H1 (cell line): ENCODE data around the gene SMAD7. TPM values are rescaled to one million over a fixed set of nuclear protein-coding genes. Genes with fewer than 3 reads are reported as not detected.

Experiments
- CTCF ChIA-PET: fragments of 300-600 bp; sonication (Branson Sonifier 250); formaldehyde crosslinking; loops from one replicate; lab custom pipeline; 2021; ENCODE audit not compliant: partially characterized antibody; lab: Charles Lee
- POLR2A ChIA-PET: fragments of 300-600 bp; sonication (Branson Sonifier 250); formaldehyde crosslinking; loops from one replicate; lab custom pipeline; 2021; ENCODE audit warnings: inconsistent platforms; ENCODE audit not compliant: partially characterized antibody; lab: Charles Lee
- DNase-seq, 2 experiments: peaks; one replicate each; pipeline versions ENCODE4 v3.0.0 to v3.0.0-alpha.2; 2010 to 2022; ENCODE audit warnings: low spot score in 2 of 2, low read depth in 1 of 2, mixed read lengths in 1 of 2
- FAIRE-seq: peaks from 2 replicates; lab custom pipeline; 2011; peaks lifted over from hg19 to GRCh38; lab: Jason Lieb, UNC
- H2AFZ ChIP-seq: 2 replicates; pipeline ENCODE4 v1.8.1; 2012; ENCODE audit warnings: low read length, inconsistent platforms
- H2AK5ac ChIP-seq: 2 replicates; pipeline ENCODE4 v1.6.1; 2013; ENCODE audit warnings: low read depth, low read length
- H2BK120ac ChIP-seq: replicated peaks from 2 replicates; pipeline ENCODE3; 2013; ENCODE audit warnings: low read depth, low read length, inconsistent platforms
- H2BK12ac ChIP-seq: 2 replicates; pipeline ENCODE4 v1.6.1; 2013; ENCODE audit warnings: low read depth, low read length
- H2BK15ac ChIP-seq: 2 replicates; pipeline ENCODE4 v1.6.1; 2013; ENCODE audit warnings: low read length
- H2BK20ac ChIP-seq: 2 replicates; pipeline ENCODE4 v1.6.1; 2013; ENCODE audit warnings: low read length
- H2BK5ac ChIP-seq: 2 replicates; pipeline ENCODE4 v1.6.1; 2013; ENCODE audit warnings: low read depth, low read length
- H3K14ac ChIP-seq: 2 replicates; pipeline ENCODE4 v1.6.1; 2013; ENCODE audit warnings: inconsistent platforms; ENCODE audit not compliant: insufficient read length
- H3K18ac ChIP-seq: 2 replicates; pipeline ENCODE4 v1.6.1; 2013; ENCODE audit warnings: low read length; ENCODE audit errors: extremely low read depth
- H3K23ac ChIP-seq: 2 replicates; pipeline ENCODE4 v1.6.1; 2013; ENCODE audit warnings: inconsistent platforms; ENCODE audit not compliant: insufficient read length
- H3K23me2 ChIP-seq: 2 replicates; pipeline ENCODE4 v1.6.1; 2013; ENCODE audit warnings: low read depth, low read length
- H3K27ac ChIP-seq: 2 replicates; pipeline ENCODE4 v1.6.1; 2011; ENCODE audit warnings: low read depth, low read length, inconsistent platforms
- H3K27me3 ChIP-seq, 4 experiments: replicated peaks in 1 of 4; 1 replicate in 1 of 4; 2 replicates in 3 of 4; pipeline versions ENCODE4 v1.6.1 to v1.8.1; 2011 to 2013; ENCODE audit warnings: low read length in 3 of 4, mild to moderate bottlenecking in 3 of 4, inconsistent platforms in 2 of 4, mixed read lengths in 2 of 4, moderate library complexity in 1 of 4; ENCODE audit not compliant: control insufficient read depth in 3 of 4, insufficient read depth in 3 of 4; ENCODE audit errors: extremely low read depth in 1 of 4
- H3K36me3 ChIP-seq, 4 experiments: 2 replicates each; pipeline versions ENCODE4 v1.6.1 to v1.8.1; 2011 to 2013; ENCODE audit warnings: mild to moderate bottlenecking in 4 of 4, low read length in 3 of 4, moderate library complexity in 2 of 4, control low read depth in 1 of 4, inconsistent platforms in 1 of 4; ENCODE audit not compliant: insufficient read depth in 4 of 4, control insufficient read depth in 2 of 4
- H3K4ac ChIP-seq: replicated peaks from 2 replicates; pipeline ENCODE3; 2013; ENCODE audit warnings: low read length, low read depth, mixed read lengths, inconsistent platforms; ENCODE audit not compliant: insufficient read length
- H3K4me1 ChIP-seq, 4 experiments: replicated peaks in 1 of 4; 1 replicate in 1 of 4; 2 replicates in 3 of 4; pipeline versions ENCODE4 v1.6.1 to v1.8.1; 2011 to 2013; ENCODE audit warnings: low read length in 3 of 4, inconsistent platforms in 2 of 4, mixed read lengths in 1 of 4; ENCODE audit not compliant: insufficient read depth in 4 of 4, control insufficient read depth in 3 of 4
- H3K4me2 ChIP-seq, 2 experiments: 2 replicates each; pipeline versions ENCODE4 v1.6.1 to v1.8.1; 2011 to 2013; ENCODE audit warnings: low read depth in 2 of 2, low read length in 2 of 2, control low read depth in 1 of 2, inconsistent platforms in 1 of 2, mild to moderate bottlenecking in 1 of 2; ENCODE audit not compliant: insufficient read depth in 1 of 2
- H3K4me3 ChIP-seq, 4 experiments: fragments of 200-600, 300-600 bp in 1 of 4; sonication (generic), shearing (Covaris generic), sonication (Bioruptor Twin) in 1 of 4; 2 replicates each; pipeline versions ENCODE4 v1.5.1 to v1.8.1; 2011 to 2016; ENCODE audit warnings: low read length in 4 of 4, low read depth in 3 of 4, control low read depth in 2 of 4, inconsistent platforms in 2 of 4, mild to moderate bottlenecking in 2 of 4, mixed read lengths in 1 of 4, moderate library complexity in 1 of 4; ENCODE audit not compliant: insufficient read depth in 2 of 4; ENCODE audit errors: extremely low read depth in 1 of 4
- H3K56ac ChIP-seq: replicated peaks from 2 replicates; pipeline ENCODE3; 2013; ENCODE audit warnings: low read depth, mild to moderate bottlenecking, mixed read lengths, low read length, inconsistent platforms; ENCODE audit not compliant: insufficient read length
- H3K79me1 ChIP-seq: 2 replicates; pipeline ENCODE4 v1.6.1; 2013; ENCODE audit warnings: low read depth, low read length, control low read depth
- H3K79me2 ChIP-seq, 2 experiments: 2 replicates each; pipeline versions ENCODE4 v1.6.1 to v1.8.1; 2012 to 2013; ENCODE audit warnings: low read length in 2 of 2, mild to moderate bottlenecking in 2 of 2, inconsistent platforms in 1 of 2; ENCODE audit not compliant: insufficient read depth in 2 of 2, control insufficient read depth in 1 of 2
- H3K9ac ChIP-seq, 4 experiments: replicated peaks in 1 of 4; 1 replicate in 1 of 4; 2 replicates in 3 of 4; pipeline versions ENCODE4 v1.6.1 to v1.8.1; 2011 to 2013; ENCODE audit warnings: low read depth in 3 of 4, low read length in 3 of 4, control low read depth in 2 of 4, mild to moderate bottlenecking in 2 of 4, moderate library complexity in 2 of 4, inconsistent platforms in 1 of 4; ENCODE audit errors: extremely low read depth in 1 of 4
- H3K9me3 ChIP-seq, 2 experiments: 2 replicates each; pipeline versions ENCODE4 v1.6.1 to v1.8.1; 2012 to 2013; ENCODE audit warnings: mild to moderate bottlenecking in 2 of 2, moderate library complexity in 2 of 2, control low read depth in 1 of 2, inconsistent platforms in 1 of 2, low read depth in 1 of 2, low read length in 1 of 2, mixed read lengths in 1 of 2; ENCODE audit not compliant: insufficient read depth in 2 of 2
- H4K20me1 ChIP-seq, 2 experiments: replicated peaks in 1 of 2; 2 replicates each; pipeline versions ENCODE3 to v1.8.1; 2011 to 2013; ENCODE audit warnings: inconsistent platforms in 2 of 2, low read length in 2 of 2, mild to moderate bottlenecking in 1 of 2; ENCODE audit not compliant: insufficient read depth in 2 of 2, control insufficient read depth in 1 of 2
- H4K5ac ChIP-seq: 2 replicates; pipeline ENCODE4 v1.6.1; 2013; ENCODE audit warnings: low read length, low read depth, mixed read lengths, inconsistent platforms; ENCODE audit not compliant: insufficient read length
- H4K8ac ChIP-seq: 2 replicates; pipeline ENCODE4 v1.8.0; 2013; ENCODE audit warnings: mild to moderate bottlenecking, moderate library complexity, low read length, inconsistent platforms; ENCODE audit not compliant: insufficient read depth; ENCODE audit errors: extremely low read depth
- H4K91ac ChIP-seq: replicated peaks from 2 replicates; pipeline ENCODE3; 2013; ENCODE audit warnings: low read length, mixed read lengths, inconsistent platforms; ENCODE audit not compliant: insufficient read length
- CREB1 ChIP-seq: IDR thresholded peaks from 2 replicates; pipeline ENCODE4 v1.6.1; 2012; ENCODE audit warnings: inconsistent platforms
- HDAC2 ChIP-seq, 2 experiments: fragments of 300-600 bp in 1 of 2; sonication (generic) in 1 of 2; IDR thresholded peaks; 2 replicates each; pipeline ENCODE4 v1.6.1; 2011 to 2012; ENCODE audit warnings: low read depth in 2 of 2, low read length in 2 of 2, mild to moderate bottlenecking in 2 of 2, moderate library complexity in 2 of 2, borderline replicate concordance in 1 of 2, inconsistent platforms in 1 of 2
- JUND ChIP-seq: IDR thresholded peaks from 2 replicates; pipeline ENCODE4 v1.6.1; 2011; ENCODE audit warnings: mild to moderate bottlenecking, improper control_type of control experiment, low read length
- KDM1A ChIP-seq: fragments of 200-600, 300-600 bp; sonication (generic); IDR thresholded peaks from 2 replicates; pipeline ENCODE4 v1.7.1; 2016; ENCODE audit warnings: mild to moderate bottlenecking, low read length, borderline replicate concordance
- POLR2AphosphoS5 ChIP-seq: IDR thresholded peaks from 2 replicates; pipeline ENCODE4 v1.6.1; 2011; ENCODE audit warnings: low read depth, low read length
- SP4 ChIP-seq: IDR thresholded peaks from 2 replicates; pipeline ENCODE4 v1.6.1; 2012; ENCODE audit warnings: low read length, inconsistent platforms
- WGBS, 2 experiments: shearing (Covaris generic) in 1 of 2; methylation state at CpG; one replicate each; pipeline versions ENCODE4 v1.1.6 to v1.1.7; 2013 to 2015; ENCODE audit warnings: low lambda C conversion rate in 2 of 2, mixed read lengths in 2 of 2, inconsistent platforms in 1 of 2, low coverage in 1 of 2, missing lambda C conversion rate in 1 of 2; ENCODE audit not compliant: insufficient replicate concordance in 2 of 2, insufficient coverage in 1 of 2, insufficient read length in 1 of 2; ENCODE audit errors: extremely low coverage in 1 of 2, missing lambda C conversion rate in 1 of 2; 5-methylcytosine and 5-hydroxymethylcytosine counted together
- polyA plus RNA-seq, 7 experiments: library from polyadenylated mRNA; depleted of rRNA in 3 of 7; stranded (reverse) in 5 of 7; unstranded in 2 of 7; fragments of >200 nt in 5 of 7; fragments of 200-250 nt in 2 of 7; gene quantifications; 1 replicate in 5 of 7; 2 replicates in 1 of 7; 4 replicates in 1 of 7; pipeline versions ENCODE4 v1.2.1 to v1.2.3, GENCODE V29; 2011 to 2013; ENCODE audit warnings: missing spikeins in 2 of 7, mixed read lengths in 2 of 7
- total RNA-seq: library from RNA; stranded (reverse); fragmentation: NEBNext Ultra II Directional; extraction: Animal tissue kit (Norgen Biotek cat#: 25700); gene quantifications from 2 replicates; pipeline ENCODE4 v1.2.1, GENCODE V29; 2021

Gene SMAD7
- total and polyA plus RNA-seq, 2 of the 8 experiments (the other 6 are each of a cell fraction or from before 2014, with no cell fraction given): 6.5 to 15.5 TPM

DNA sequence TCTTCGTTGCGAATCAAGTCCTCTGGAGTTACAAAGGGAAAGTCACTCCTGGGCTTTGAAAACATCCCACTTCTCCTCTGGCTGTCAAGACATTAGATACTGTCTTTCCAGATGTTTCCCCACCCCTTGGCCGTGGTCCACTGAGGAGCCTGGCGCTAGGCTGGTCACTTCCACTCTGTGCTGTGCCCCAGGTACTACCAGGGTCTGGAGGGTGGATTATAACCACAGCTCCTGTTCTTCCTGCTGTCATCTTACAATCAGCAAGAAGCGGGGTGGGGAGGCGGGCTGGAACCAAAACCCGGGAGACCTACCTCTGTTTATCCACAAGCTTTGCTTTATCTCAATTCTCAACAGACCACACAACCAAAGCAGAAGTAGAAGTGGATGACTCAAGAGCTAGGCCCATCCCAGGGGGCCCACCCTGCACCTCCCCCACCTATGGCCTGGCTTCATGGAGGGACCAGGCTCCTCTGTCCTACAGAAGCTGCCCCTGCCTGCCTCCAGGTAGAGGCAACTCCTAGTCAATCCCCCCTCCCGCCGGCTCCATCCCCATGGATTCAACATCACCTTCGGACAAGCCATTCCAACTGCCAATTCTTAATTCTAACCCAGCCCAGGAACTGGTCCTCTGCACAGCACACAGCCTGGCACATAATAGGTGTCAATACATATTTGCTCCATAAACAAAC is 17.8 kb downstream of the SMAD7 start:
- Histone ChIP-seq H2AFZ (no peak overlapping the region), H2BK5ac (peak overlapping the region; percentile 81; the same call in 1 of the 2 replicates), H3K27ac (no peak overlapping the region), H3K9ac (no peak overlapping the region), H2BK15ac (0 out of 2 replicates have a peak overlapping the region, but pooled peaks have one; percentile 72), H3K36me3 (no peaks in the 10 kb centered on the region), H4K91ac (no peak overlapping the region), H4K8ac (no peak overlapping the region), H2AK5ac (no peak overlapping the region), H2BK120ac (no peak overlapping the region), H2BK20ac (no peak overlapping the region), H3K56ac (no peak overlapping the region), H3K23ac (no peak overlapping the region), H3K4ac (no peak overlapping the region), H3K9me3 (no peaks in the 10 kb centered on the region), H3K4me3 (no peak overlapping the region), H4K5ac (no peak overlapping the region), H2BK12ac (no peak overlapping the region), H4K20me1 (peaks cover 0 to 7% of the 10 kb centered on the region in 2 experiments), H3K27me3 (no peaks in the 10 kb centered on the region), H3K18ac (peak overlapping the region; percentile 38), H3K79me2 (peaks cover 14 to 96% of the 10 kb centered on the region in 2 experiments), H3K23me2 (no peaks in the 10 kb centered on the region), H3K4me2 (no peak overlapping the region), H3K4me1 (peaks cover 26 to 60% (median 41%) of the 10 kb centered on the region in 4 experiments), H3K79me1 (peaks cover 8% of the 10 kb centered on the region), H3K14ac (no peak overlapping the region)
- POLR2A ChIA-PET: interaction anchor here (0.9 to 1.6 kb wide), 6 partner anchors 9 to 41 kb away, joined by 3 to 5 read pairs (median 3); no protein-coding TSS in a partner anchor
- 88% methylated on average over 10 of the region's 10 CpGs; no CpG with 5 or more reads in 1 of the 2 experiments for WGBS, 2 experiments
- DNase-seq (no peak), FAIRE-seq (peak; percentile 24)
- CTCF ChIA-PET: interaction anchor here (0.7 to 2.2 kb wide), 6 partner anchors 12 to 305 kb away, joined by 3 to 7 read pairs (median 4); no protein-coding TSS in a partner anchor
- no peak for TF ChIP-seq KDM1A
- no peak for TF ChIP-seq JUND
- TF ChIP-seq HDAC2 (IDR thresholded peaks at IDR 0.05; ENCODE audit: borderline replicate concordance in 1 of 2, low read depth in 2 of 2, low read length in 2 of 2): no peak
- no peak for TF ChIP-seq POLR2AphosphoS5
- no peak for TF ChIP-seq CREB1
- TF ChIP-seq SP4: no peak
